ENCODE results near the gene PPP1R3G.

- TF ChIP-seq CTCF (IDR thresholded peaks at IDR 0.05) (no peak), POLR2A (IDR thresholded peaks at IDR 0.05) (no peak)
These were observed 11.1 kb upstream of the PPP1R3G start for GRCh38 chr6:5073992-5074391.
